GM19043 (cell line): ENCODE data around the gene MTMR10.
A peak's percentile ranks its signal among the peaks of the same experiment; 100 is the strongest.

Experiments
- ATAC-seq: cut with Tn5 transposase; IDR thresholded peaks from one replicate; pipeline ENCODE4 v1.9.1; 2021; ENCODE audit warnings: low read depth; ENCODE audit not compliant: unreplicated experiment

MTMR10 gene

DNA sequence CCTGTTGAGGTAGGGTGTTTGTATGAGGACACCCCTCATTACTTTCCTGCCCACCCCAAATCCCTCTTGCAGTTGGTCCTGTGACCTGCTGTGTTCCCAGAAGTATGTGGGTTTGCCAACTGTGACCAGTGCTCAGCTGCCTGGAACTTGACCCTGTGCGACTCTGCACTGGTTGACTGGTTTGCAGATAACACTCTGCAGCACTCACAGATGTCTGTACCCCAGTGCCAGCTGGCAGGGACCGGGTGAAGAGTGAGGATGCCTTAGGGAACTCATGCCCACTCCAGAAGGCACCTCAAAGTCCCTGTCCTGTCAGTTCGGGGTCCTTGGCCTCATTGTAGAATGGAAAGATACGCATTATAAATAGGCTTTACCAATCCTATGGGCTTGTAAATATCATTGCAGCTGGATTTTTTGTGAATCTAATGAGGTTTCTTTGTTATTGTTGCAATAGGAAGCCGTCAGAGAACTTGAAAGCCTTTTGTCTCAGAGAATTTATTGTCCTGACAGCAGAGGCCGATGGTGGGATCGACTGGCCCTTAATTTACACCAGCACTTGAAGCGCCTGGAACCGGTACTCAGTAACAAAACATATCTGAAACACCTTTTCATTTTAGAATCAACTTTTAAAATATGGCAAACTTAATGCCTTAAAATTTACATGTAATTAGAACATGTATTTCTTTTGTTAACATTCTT is 69.5 kb downstream of the MTMR10 start:
- no peak for ATAC-seq

DNA sequence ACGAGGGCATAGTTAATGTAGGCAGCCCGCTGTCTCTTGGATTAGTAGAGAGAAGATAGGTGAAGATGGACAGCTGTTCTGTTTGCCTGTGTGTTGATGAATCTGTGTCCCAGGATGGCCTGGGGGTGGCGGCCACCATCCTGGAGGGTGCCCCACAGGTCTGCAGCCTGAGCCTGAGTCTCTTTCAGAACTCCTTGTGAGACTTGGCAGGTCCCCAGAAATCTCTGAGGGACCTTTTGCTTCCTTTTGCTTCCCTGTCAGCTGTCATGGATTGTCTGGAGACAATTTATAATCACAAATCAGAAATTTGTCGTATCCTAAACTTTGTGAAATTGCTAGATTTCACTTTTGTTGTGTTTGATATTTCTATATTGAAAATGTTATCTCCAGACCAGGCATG is 70.3 kb downstream of the MTMR10 start:
- ATAC-seq = no peak

DNA sequence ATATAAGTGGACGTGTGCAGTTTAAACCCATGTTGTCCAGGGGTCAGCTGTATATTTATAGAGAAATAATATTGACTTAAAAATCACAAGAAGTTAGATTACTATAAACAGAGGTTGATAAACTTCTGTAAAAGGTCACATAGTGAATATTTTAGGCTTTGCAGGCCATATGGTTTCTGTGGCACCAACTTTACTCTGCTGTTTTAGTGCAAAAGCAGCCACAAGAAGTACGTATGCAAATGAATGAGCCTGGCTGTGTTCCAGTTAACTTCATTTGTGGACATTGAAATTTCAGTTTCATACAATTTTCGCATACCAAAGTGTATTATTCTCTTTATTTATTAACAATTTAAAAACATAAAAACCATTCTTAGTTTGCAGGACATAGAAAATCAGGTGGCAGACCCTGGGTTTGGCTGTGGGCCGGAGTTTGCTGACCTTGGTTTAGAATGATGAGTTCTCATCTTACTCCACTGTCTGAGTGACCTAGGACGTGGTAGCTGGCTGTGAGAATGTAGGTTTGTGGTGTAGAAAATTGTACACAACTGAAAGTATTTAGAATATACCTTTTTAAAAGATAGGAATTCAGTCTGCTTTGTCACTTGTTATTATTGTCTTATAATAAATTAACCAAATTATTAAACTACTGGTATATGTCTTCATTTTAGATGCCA is 71.4 kb downstream of the MTMR10 start:
- no peak for ATAC-seq

DNA sequence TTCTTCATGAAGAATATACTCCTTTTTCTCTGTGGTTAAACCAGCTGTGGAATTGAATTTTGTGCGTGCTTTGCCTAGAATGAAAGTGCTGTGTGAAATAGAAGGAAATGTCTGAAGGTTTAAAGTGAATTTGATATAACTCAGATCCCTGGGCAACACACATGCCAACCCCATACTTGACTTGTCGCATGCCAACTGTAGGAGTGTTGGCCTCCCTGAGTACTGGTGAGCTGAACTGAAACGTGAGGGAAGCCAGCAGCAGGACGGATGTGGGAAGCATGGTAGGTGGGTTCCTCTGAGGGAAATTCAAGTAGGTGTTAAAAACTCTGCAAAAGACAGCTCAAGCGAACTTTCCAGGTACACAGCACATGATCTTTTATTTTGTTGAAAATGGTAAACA is 73.1 kb downstream of the MTMR10 start:
- no peak for ATAC-seq

DNA sequence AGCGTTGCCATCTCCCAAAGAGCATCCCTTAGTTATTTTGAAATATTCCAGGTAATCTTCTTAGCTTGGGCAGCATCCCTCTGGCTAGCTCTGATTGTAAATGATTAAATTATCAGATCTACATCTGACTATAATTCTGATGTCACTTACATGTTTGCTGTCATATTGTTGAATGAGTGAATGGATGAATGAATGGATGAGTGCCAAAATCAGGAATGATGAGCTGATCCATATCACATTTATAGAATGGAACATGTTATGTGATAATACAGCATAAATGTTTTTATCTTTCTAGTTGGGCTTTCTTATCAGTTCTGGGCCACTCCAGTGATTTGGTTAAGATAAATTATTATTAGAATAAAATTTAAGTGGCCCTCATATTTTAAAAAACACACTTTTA is 73.8 kb downstream of the MTMR10 start:
- ATAC-seq = no peak

DNA sequence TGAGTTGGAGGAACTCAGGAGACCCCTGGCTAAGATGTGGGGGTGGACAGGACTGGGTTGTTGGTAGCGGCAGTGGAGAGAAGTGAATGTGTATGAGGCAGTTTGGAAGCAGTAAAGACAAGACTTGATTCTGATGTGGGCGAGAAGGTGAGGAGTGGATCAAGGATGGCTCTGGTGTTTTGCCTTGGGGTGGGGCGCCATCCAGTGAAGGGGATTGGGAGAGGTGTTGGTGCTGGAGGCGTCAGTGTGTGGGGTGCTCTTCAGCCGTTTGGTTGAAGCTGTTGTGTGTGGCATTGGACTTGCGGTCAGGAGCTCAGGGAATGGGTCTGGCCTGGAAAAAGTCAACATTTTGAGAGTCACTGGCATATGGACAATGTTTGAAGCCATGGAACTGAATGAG is 74.4 kb downstream of the MTMR10 start:
- ATAC-seq = no peak

DNA sequence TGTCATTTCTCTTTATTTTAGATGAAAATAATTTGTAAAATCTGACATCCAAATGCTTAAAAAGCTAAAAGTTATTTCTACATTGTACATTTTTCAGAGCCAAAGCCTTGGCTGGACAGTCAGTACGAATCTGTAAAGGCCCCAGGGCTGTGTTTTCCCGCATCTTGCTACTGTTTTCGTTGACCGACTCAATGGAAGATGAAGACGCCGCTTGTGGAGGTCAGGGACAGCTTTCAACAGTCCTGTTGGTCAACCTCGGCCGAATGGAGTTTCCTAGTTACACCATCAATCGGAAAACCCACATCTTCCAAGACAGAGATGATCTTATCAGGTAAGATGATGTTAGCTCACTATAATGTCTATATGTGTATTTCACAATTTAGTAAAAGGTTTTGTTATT is 77.7 kb downstream of the MTMR10 start:
- ATAC-seq = no peak

DNA sequence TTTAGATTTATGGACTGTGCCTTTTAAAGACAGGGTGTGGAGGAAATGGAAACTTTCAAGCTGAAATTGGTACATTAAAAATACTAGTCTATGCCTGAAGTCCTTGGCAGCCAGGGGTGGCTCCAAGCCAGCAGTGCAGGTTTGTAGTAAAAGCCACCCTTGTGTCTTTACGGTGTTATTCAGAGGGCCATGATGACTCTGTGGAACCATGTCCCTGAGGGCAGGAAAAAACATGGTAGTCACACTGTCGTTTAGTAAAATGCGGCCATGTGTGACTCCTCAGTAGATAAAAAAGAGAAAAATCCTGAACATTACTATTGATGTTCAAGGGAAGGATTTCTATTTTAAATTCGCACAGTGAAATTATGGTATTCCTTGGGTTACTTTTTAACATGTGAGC is 85.1 kb downstream of the MTMR10 start:
- no peak for ATAC-seq

DNA sequence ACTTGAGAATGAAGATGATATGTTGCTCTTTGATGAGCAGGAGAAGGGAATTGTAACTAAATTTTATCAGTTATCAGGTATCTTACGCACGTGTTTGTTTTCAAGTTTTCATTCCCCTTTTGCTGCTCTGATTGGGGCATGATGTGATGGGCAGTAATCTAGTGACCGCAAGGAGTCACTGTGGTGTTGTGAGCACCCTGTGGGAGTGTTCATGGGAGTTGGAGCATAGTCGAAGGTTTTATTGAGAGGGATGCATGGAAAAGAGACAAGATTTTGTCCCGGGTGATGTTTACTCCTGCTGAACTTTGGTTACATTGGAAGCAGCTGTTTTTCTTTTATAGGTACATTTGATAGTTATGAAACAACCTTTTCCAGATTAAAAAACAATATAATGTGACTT is 85.6 kb downstream of the MTMR10 start:
- no peak for ATAC-seq

DNA sequence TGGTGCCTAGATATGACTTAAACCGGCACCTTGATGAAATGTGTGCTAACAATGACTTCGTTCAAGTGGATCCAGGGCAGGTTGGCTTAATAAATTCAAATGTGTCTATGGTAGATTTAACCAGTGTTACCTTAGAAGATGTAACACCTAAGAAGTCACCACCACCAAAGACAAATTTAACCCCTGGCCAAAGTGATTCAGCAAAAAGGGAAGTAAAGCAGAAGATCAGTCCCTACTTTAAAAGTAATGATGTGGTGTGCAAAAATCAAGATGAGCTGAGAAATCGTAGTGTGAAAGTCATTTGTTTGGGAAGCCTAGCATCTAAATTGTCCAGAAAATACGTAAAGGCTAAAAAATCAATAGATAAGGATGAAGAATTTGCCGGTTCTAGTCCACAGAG is 86.6 kb downstream of the MTMR10 start:
- ATAC-seq = no peak

DNA sequence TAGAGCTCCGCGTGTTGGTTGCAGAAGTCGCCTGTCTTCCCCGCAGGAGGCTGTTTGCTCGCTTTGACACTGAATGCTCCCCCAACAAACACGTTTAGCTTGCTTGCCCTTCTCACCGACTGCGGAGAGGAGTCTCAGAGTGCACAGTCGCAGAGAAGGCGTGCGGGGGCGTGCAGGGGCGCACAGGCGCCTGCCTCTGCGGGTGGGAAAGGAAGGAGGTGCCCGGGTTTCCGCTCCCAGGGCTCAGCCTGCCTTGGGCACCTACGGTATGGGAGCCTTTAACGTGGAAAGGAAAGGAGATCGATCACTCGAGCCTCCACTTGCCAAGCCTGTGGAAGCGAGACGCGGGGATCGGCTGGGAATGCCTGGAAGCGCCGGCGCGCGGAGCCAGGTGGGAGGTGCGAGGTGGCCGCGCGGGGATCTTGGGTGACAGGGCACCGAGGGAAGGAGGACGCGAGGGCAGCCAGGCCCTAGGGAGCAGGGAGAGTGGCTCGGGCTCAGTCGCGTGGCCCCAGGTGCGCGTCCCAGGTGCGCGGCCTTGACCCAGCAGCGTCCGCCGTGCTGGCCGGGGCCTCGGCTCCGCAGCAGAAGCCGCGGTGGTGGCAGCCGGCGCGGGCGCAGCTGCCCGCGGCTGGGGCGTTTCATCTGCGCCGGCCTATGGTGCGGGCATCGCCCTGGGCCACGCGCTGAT is 87.8 kb downstream of the MTMR10 start, which contains the start of gene FAN1:
TSS of gene FAN1 (plus strand) at position 419 of the 691 bp plus-strand sequence. CDS start 749 bp downstream, outside the sequence.
- ATAC-seq = peak; percentile 89

DNA sequence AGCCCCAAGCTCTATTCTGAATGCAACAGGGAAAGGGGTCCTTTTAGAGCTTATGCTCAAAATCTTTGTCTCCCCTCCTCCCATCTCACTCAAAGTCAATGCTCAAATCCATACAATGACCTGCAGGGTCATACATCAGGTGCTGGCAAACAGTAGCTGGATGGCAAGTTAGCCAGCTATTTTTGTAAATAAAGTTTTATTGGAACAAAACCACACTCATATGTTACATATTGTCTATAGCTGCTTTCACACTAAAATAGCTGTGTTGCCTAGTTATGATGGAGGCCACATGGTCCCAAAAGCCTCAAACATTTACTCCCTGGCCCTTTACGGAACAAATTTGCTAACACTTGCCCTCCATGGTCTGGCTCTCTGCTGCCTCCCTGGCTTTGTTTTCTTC is 89.5 kb downstream of the MTMR10 start:
- ATAC-seq = no peak

DNA sequence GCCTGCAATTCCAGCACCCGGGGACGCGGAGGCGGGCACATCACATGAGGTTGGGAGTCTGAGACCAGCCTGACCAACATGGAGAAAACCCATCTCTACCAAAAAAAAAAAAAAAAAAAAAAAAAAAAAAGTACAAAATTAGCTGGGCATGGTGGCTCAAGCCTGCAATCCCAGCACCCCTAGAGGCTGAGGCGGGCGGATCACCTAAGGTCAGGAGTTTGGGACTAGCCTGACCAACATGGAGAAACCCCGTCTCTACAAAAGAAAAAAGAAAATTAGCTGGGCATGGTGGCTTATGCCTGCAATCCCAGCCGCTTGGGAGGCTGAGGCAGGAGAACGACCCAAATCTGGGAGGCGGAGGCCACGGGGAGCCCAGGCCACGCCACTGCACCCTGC is 95.2 kb downstream of the MTMR10 start:
- no peak for ATAC-seq

DNA sequence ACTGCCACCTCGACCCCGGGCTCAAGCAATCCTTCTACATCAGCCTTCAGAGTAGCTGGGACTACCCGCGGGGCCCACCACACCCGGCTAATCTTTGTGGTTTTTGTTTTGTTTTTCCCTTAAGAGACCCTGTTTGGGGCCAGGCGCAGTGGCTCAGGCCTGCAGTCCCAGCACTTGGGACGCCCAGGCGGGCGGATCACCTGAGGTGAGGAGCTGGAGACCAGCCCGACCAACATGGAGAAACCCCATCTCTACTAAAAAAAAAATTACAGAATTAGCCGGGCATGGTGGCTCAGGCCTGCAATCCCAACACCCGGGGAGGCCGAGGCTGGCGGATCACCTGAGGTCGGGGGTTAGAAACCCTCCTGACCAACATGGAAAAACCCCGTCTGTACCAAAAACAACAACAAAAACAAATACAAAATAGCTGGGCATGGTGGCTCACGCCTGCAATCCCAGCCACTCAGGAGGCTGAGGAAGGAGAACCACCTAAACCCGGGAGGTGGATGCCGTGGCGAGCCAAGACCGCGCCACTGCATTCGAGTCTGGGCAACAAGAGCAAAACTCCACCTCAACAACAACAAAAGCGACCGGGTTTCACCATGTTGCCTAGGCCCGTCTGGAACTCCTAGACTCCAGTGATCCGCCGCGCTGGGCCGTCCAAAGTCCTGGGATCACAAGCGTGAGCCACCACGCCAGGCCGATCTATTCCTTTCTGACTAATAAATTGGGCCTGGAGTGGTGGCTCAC is 95.8 kb downstream of the MTMR10 start:
- no peak for ATAC-seq

DNA sequence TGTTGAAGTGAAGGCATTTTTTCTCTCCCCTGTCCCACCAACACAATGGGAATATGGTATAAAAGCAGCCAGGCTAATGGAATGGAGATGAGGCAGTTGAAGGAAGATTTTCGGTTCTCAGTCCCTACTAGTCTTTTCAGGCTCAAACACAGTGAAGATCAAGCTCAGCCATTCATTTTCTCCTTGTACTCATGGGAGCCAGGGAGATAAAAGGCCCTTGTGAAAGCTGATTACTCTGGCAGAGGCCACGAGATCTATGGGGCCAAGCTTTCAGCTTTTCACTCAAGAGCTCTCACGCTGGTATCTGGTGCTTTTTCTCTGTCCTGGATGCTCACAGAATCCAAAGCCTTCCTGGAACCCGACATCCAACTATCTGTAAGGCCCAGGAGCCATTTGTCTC is 102.2 kb downstream of the MTMR10 start:
- no peak for ATAC-seq
